A673 (cell line): ENCODE results near the gene GRAMD2B. TPM values are rescaled to one million over a fixed set of nuclear protein-coding genes. Genes with fewer than 3 reads are reported as not detected.

Experiments
- BruUV-seq: library from RNA; stranded (reverse); fragments of 400-500 nt; replicated peaks from 2 replicates; lab custom pipeline; 2021; lab: Mats Ljungman, UMichigan
- CTCF ChIA-PET: fragments of 300-600 bp; sonication (Branson Sonifier 250); formaldehyde crosslinking; loops from one replicate; lab custom pipeline; 2022; ENCODE audit warnings: antibody characterized with exemption; lab: Charles Lee
- POLR2A ChIA-PET: fragments of 300-600 bp; sonication (Branson Sonifier 250); formaldehyde crosslinking; loops from one replicate; lab custom pipeline; 2022; ENCODE audit warnings: antibody characterized with exemption; ENCODE audit not compliant: low non-redundant PET; lab: Charles Lee
- DNase-seq: peaks from one replicate; pipeline ENCODE4 v3.0.0-alpha.2; 2015; ENCODE audit warnings: low spot score
- H3K27ac ChIP-seq: fragments of 200-600 bp; sonication (generic); 2 replicates; pipeline ENCODE4 v1.5.1; 2016; ENCODE audit warnings: mixed run types, low read depth, mild to moderate bottlenecking, mixed read lengths, antibody characterized with exemption, low read length; ENCODE audit not compliant: poor library complexity, severe bottlenecking
- H3K27me3 ChIP-seq: fragments of 200-600 bp; sonication (generic); replicated peaks from 2 replicates; pipeline ENCODE4 v1.6.1; 2017; ENCODE audit warnings: mixed run types, low read depth, mild to moderate bottlenecking, mixed read lengths, antibody characterized with exemption, low read length; ENCODE audit not compliant: insufficient read depth, poor library complexity
- H3K36me3 ChIP-seq: fragments of 200-600 bp; sonication (generic); 2 replicates; pipeline ENCODE4 v1.6.1; 2016; ENCODE audit warnings: mixed run types, mild to moderate bottlenecking, mixed read lengths, antibody characterized with exemption, low read length; ENCODE audit not compliant: insufficient read depth, poor library complexity, severe bottlenecking
- H3K4me1 ChIP-seq: fragments of 200-600 bp; sonication (generic); 2 replicates; pipeline ENCODE4 v1.6.1; 2017; ENCODE audit warnings: mixed run types, mild to moderate bottlenecking, mixed read lengths, antibody characterized with exemption, low read length; ENCODE audit not compliant: insufficient read depth, poor library complexity, severe bottlenecking
- H3K4me3 ChIP-seq: fragments of 200-600 bp; sonication (generic); 2 replicates; pipeline ENCODE4 v1.5.1; 2016; ENCODE audit warnings: low read depth, mixed run types, mild to moderate bottlenecking, mixed read lengths, low read length; ENCODE audit not compliant: poor library complexity, severe bottlenecking
- H3K9me3 ChIP-seq: fragments of 200-600 bp; sonication (generic); 2 replicates; pipeline ENCODE4 v1.6.1; 2016; ENCODE audit warnings: mixed run types, low read depth, mild to moderate bottlenecking, mixed read lengths, antibody characterized with exemption, low read length; ENCODE audit not compliant: poor library complexity, severe bottlenecking
- CTCF ChIP-seq: fragments of 300-800, 200-600 bp; sonication (generic); conservative IDR thresholded peaks from 2 replicates; pipeline ENCODE4 v1.5.1; 2017; ENCODE audit warnings: low read depth, mild to moderate bottlenecking, antibody characterized with exemption, low read length, moderate library complexity, mixed read lengths
- EZH2 ChIP-seq: fragments of 200-600 bp; sonication (generic); IDR thresholded peaks from 2 replicates; pipeline ENCODE4 v1.6.1; 2017; ENCODE audit warnings: borderline replicate concordance, low read depth, mild to moderate bottlenecking, mixed read lengths, antibody characterized with exemption, low read length; ENCODE audit not compliant: poor library complexity, severe bottlenecking
- intact Hi-C: fragments of 100-400 bp; cut with micrococcal nuclease; formaldehyde crosslinking; loops from one replicate; pipeline ENCODE4 v1.10.0; 2022; ENCODE audit not compliant: unreplicated experiment
- total RNA-seq: library from RNA; stranded (reverse); gene quantifications from 2 replicates; pipeline ENCODE4 v1.2.3, GENCODE V29; 2021

The GRAMD2B gene
- total RNA-seq, 1 experiment from 2014 or later: 2.6 TPM

- ChIA-PET POLR2A (no interaction called here), CTCF (no interaction called here)
- no TSS peak for BruUV-seq
Measured at GRCh38 chr5:126511961-126512360, 88.8 kb downstream of the GRAMD2B start.

GRCh38 chr5:126512451-126512850 lies 89.2 kb downstream of the GRAMD2B start:
- no peak for DNase-seq
- no peak for TF ChIP-seq CTCF
- no peak for TF ChIP-seq EZH2
- Histone ChIP-seq H3K36me3 (no peaks in the 10 kb centered on the region), H3K4me3 (no peak overlapping the region), H3K27me3 (no peaks in the 10 kb centered on the region), H3K9me3 (no peaks in the 10 kb centered on the region), H3K27ac (no peak overlapping the region), H3K4me1 (no peaks in the 10 kb centered on the region)
- intact Hi-C loops: no loop called here
- BruUV-seq: no TSS peak
- POLR2A ChIA-PET: no interaction called here
- CTCF ChIA-PET: no interaction called here

More at GRCh38 chr5:126511961-126512360, 88.8 kb downstream of the GRAMD2B start:
- intact Hi-C loops: no loop called here
- Histone ChIP-seq H3K36me3 (no peaks in the 10 kb centered on the region), H3K27me3 (no peaks in the 10 kb centered on the region), H3K9me3 (no peaks in the 10 kb centered on the region), H3K27ac (no peak overlapping the region), H3K4me3 (no peak overlapping the region), H3K4me1 (no peaks in the 10 kb centered on the region)
- DNase-seq: no peak
- no peak for TF ChIP-seq CTCF
- no peak for TF ChIP-seq EZH2

- H3K27me3 ChIP-seq: no peaks in the 10 kb centered on the region
- DNase-seq: no peak
- H3K36me3 ChIP-seq: no peaks in the 10 kb centered on the region
- POLR2A ChIA-PET: no interaction called here
- H3K4me3 ChIP-seq: no peak overlapping the region
- no peaks in the 10 kb centered on the region for H3K9me3 ChIP-seq
- H3K27ac ChIP-seq: no peak overlapping the region
- BruUV-seq: no TSS peak
- CTCF ChIA-PET: no interaction called here
- intact Hi-C loops: no loop called here
- H3K4me1 ChIP-seq: no peaks in the 10 kb centered on the region
- TF ChIP-seq EZH2: no peak
- TF ChIP-seq CTCF: no peak
Measured at GRCh38 chr5:126513302-126513701, 90.1 kb downstream of the GRAMD2B start.
